Gastrocnemius medialis (tissue), 4 donors: Measurements from ENCODE around the gene RNF222. TPM values are rescaled to one million over a fixed set of nuclear protein-coding genes. Genes with fewer than 3 reads are reported as not detected.

ENCODE experiments used
- ATAC-seq, 2 donors: fragments of 150-250 bp; one replicate each; pipeline ENCODE4 v1.9.1; 2016
- DNase-seq, 2 donors: peaks; one replicate each; pipeline ENCODE4 v3.0.0-alpha.2; 2019
- H3K27ac ChIP-seq, 4 donors: fragments of 200-600 bp; sonication (generic); 1 replicate in 1 of 4; 2 replicates in 3 of 4; pipeline ENCODE4 v1.5.1; 2016 to 2018; ENCODE audit warnings: mild to moderate bottlenecking in 2 of 4, moderate library complexity in 1 of 4
- H3K27me3 ChIP-seq, 3 donors: fragments of 200-600 bp; sonication (generic) in 2 of 3; 1 replicate in 1 of 3; 2 replicates in 2 of 3; pipeline versions ENCODE4 v1.5.1 to v1.6.0; 2016 to 2019; ENCODE audit warnings: mild to moderate bottlenecking in 1 of 3, moderate library complexity in 1 of 3
- H3K36me3 ChIP-seq, 2 donors: fragments of 200-600 bp; sonication (generic) in 1 of 2; one replicate each; pipeline ENCODE4 v1.5.1; 2017 to 2018
- H3K4me1 ChIP-seq, 2 donors: fragments of 200-600 bp; sonication (generic) in 1 of 2; one replicate each; pipeline ENCODE4 v1.5.1; 2016 to 2017; ENCODE audit warnings: mild to moderate bottlenecking in 2 of 2
- H3K4me3 ChIP-seq, 4 donors: fragments of 200-600 bp; sonication (generic) in 3 of 4; 1 replicate in 1 of 4; 2 replicates in 3 of 4; pipeline ENCODE4 v1.5.1; 2016 to 2019; ENCODE audit warnings: mild to moderate bottlenecking in 2 of 4
- H3K9me3 ChIP-seq, 3 donors: fragments of 200-600 bp; sonication (generic) in 2 of 3; 1 replicate in 1 of 3; 2 replicates in 2 of 3; pipeline ENCODE4 v1.5.1; 2016 to 2019
- CTCF ChIP-seq, 5 experiments: fragments of 450-650 bp in 3 of 5; fragments of 200-600 bp in 2 of 5; sonication (generic) in 2 of 5; IDR thresholded peaks in 4 of 5; conservative IDR thresholded peaks in 1 of 5; 1 replicate in 4 of 5; 2 replicates in 1 of 5; pipeline ENCODE4 v1.5.1; 2016 to 2019; ENCODE audit warnings: antibody characterized with exemption in 5 of 5, mild to moderate bottlenecking in 3 of 5, moderate library complexity in 3 of 5
- POLR2A ChIP-seq, 2 donors: fragments of 450-650 bp; IDR thresholded peaks; one replicate each; pipeline ENCODE4 v1.6.1; 2017; ENCODE audit warnings: antibody characterized with exemption in 2 of 2, mild to moderate bottlenecking in 2 of 2, moderate library complexity in 2 of 2
- in situ Hi-C, 4 donors: fragments of 200-750 bp; cut with MboI; loops; one replicate each; pipeline versions ENCODE4 v1.15.0 to v1.8.0; 2017; ENCODE audit warnings: low sequenced_read_pairs in 4 of 4
- intact Hi-C: fragments of 100-400 bp; cut with DNase I; formaldehyde crosslinking; loops from one replicate; pipeline ENCODE4 v1.15.1; 2023; ENCODE audit warnings: low total_unique reads
- total RNA-seq, 4 donors: library from RNA; depleted of rRNA; stranded (reverse); fragments of >200 nt; gene quantifications; one replicate each; pipeline versions ENCODE4 v1.1.0 to v1.2.3, GENCODE V29; 2016

Gene RNF222
- total RNA-seq, 4 donors from 2014 or later: not detected

GRCh38 chr17:8441690-8442089 lies 44.1 kb upstream of the RNF222 start:
- H3K9me3 ChIP-seq: no peaks in the 10 kb centered on the region
- peaks cover 3 to 11% of the 10 kb centered on the region in 2 donors for H3K36me3 ChIP-seq
- H3K27me3 ChIP-seq: no peaks in the 10 kb centered on the region
- intact Hi-C loops: no loop called here
- DNase-seq (no peak), ATAC-seq (no peak)
- no peak overlapping the region for H3K4me3 ChIP-seq
- in situ Hi-C loops: no loop called here
- peaks cover 48 to 49% of the 10 kb centered on the region in 2 donors for H3K4me1 ChIP-seq
- peak overlapping the region in 2 of 4 donors; percentile 6 to 28 for H3K27ac ChIP-seq
- TF ChIP-seq CTCF (IDR thresholded peaks at IDR 0.05 in 4 of 5, conservative IDR thresholded peaks at IDR 0.05 in 1 of 5) (no peak), POLR2A (IDR thresholded peaks at IDR 0.05) (no peak)

GRCh38 chr17:8439681-8440080 lies 42.1 kb upstream of the RNF222 start:
- ATAC-seq (no peak), DNase-seq (no peak)
- Histone ChIP-seq H3K36me3 (peaks cover 0 to under 1% of the 10 kb centered on the region in 2 donors), H3K4me1 (peaks cover 44 to 45% of the 10 kb centered on the region in 2 donors), H3K4me3 (no peak overlapping the region), H3K27ac (no peak overlapping the region), H3K9me3 (no peaks in the 10 kb centered on the region), H3K27me3 (no peaks in the 10 kb centered on the region)
- in situ Hi-C loops (no loop called here), intact Hi-C loops (loop anchor here (5.0 to 10.0 kb wide), 2 partner anchors 195 to 217 kb away; partner anchors contain the start of gene MYH10)
- TF ChIP-seq POLR2A (IDR thresholded peaks at IDR 0.05) (no peak), CTCF (IDR thresholded peaks at IDR 0.05 in 4 of 5, conservative IDR thresholded peaks at IDR 0.05 in 1 of 5) (no peak)

- DNase-seq (no peak), ATAC-seq (no peak)
- Histone ChIP-seq H3K9me3 (no peaks in the 10 kb centered on the region), H3K36me3 (no peaks in the 10 kb centered on the region), H3K4me3 (no peak overlapping the region), H3K27me3 (no peaks in the 10 kb centered on the region), H3K4me1 (peaks cover 39 to 43% of the 10 kb centered on the region in 2 donors), H3K27ac (peak overlapping the region in 2 of 4 donors; percentile 92 to 98)
- intact Hi-C loops (loop anchor here (5.0 to 10.0 kb wide), 2 partner anchors 196 to 216 kb away; partner anchors contain the start of gene MYH10), in situ Hi-C loops (no loop called here)
- TF ChIP-seq POLR2A (IDR thresholded peaks at IDR 0.05) (no peak), CTCF (IDR thresholded peaks at IDR 0.05 in 4 of 5, conservative IDR thresholded peaks at IDR 0.05 in 1 of 5) (no peak)
These were observed 40.8 kb upstream of the RNF222 start for GRCh38 chr17:8438441-8438840.

DNA sequence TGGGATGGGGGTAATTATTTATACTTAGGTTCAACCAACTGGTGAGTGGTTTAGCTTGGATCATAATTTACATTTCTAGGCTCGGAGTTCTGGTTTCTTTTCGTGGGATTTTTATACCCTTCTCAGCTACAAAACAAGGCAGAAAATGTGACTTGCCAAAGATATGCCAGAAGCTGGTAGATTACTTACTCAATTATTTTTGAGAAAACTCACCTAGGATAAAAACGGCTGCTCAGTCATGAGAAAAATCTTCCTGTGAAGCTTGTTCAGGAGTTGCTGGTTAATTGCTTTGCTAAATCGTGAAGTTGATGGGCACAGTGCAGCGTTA lies 39.2 kb upstream of the RNF222 start:
- ATAC-seq (no peak), DNase-seq (no peak)
- H3K27ac ChIP-seq: peak overlapping the region; percentile 92 to 99 (median 98)
- no peaks in the 10 kb centered on the region for H3K9me3 ChIP-seq
- TF ChIP-seq CTCF (IDR thresholded peaks at IDR 0.05 in 4 of 5, conservative IDR thresholded peaks at IDR 0.05 in 1 of 5) (no peak), POLR2A (IDR thresholded peaks at IDR 0.05) (no peak)
- peaks cover 30 to 35% of the 10 kb centered on the region in 2 donors for H3K4me1 ChIP-seq
- intact Hi-C loops (loop anchor here (5.0 to 10.0 kb wide), 2 partner anchors 198 to 215 kb away; partner anchors contain the start of gene MYH10), in situ Hi-C loops (no loop called here)
- no peaks in the 10 kb centered on the region for H3K27me3 ChIP-seq
- H3K36me3 ChIP-seq: no peaks in the 10 kb centered on the region
- H3K4me3 ChIP-seq: peak overlapping the region; percentile 61 to 94 (median 84)
